ENCODE measurements around the gene RBBP7. TPM values are rescaled to one million over a fixed set of nuclear protein-coding genes. Genes with fewer than 3 reads are reported as not detected.

The RBBP7 gene
- total RNA-seq, 1 donor from 2014 or later: 77.4 TPM

DNA sequence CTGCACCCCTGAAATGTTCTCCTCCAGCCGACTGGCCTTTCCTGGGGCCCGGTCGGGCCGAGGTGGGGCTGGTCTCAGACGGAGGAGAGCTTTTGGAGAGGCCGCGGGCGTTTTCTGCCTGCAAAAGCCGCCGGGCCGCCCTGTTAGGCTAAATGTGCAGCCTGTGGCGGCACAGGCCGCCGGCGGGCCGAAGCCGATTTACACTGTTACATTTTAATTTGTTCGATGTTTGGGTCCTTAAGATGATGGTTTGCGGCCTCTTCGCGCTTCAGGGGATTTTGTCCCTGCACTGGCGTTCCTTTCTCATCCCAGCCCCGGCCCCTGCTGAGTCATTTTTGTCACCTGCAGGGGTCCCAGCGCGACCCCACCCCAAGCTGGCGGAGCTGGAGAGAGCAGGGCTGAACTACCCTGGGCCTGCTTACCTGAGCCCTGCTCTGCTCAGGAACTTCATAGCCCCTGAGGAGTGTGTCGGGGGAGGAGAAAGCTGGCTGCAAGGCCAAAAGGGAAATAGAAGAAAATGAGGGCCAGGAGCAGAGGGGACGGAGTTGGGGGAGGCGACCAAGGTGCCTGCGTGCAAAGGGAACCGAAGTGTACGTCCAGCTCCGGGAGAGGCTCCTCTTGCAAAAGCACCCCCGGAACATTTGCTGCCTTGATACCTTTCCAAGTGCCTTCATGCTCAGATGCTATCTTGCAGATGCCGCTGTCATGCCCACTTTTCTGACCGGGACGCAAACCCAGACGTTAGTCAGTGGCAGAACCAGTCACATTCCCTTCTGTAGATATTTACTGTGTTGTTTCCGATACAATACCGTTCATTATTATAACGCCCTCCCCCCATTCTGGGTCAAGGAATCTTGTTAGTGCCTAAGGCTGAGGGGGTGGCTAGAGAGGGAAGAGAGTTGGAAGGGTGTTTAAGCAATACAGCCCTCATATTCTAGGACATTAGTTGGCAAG lies 977 bp upstream of the RBBP7 start:
- Histone ChIP-seq H3K27me3 (ENCODE audit: control insufficient read depth, insufficient read depth, low read length) (no peaks in the 10 kb centered on the region), H3K36me3 (ENCODE audit: control insufficient read depth, insufficient read depth, low read length) (no peaks in the 10 kb centered on the region), H3K4me3 (ENCODE audit: low read depth, low read length) (peak overlapping the region; percentile 46)
- FAIRE-seq (no peak), DNase-seq (ENCODE audit: low read depth) (no peak)
- TF ChIP-seq, protein P1, sequence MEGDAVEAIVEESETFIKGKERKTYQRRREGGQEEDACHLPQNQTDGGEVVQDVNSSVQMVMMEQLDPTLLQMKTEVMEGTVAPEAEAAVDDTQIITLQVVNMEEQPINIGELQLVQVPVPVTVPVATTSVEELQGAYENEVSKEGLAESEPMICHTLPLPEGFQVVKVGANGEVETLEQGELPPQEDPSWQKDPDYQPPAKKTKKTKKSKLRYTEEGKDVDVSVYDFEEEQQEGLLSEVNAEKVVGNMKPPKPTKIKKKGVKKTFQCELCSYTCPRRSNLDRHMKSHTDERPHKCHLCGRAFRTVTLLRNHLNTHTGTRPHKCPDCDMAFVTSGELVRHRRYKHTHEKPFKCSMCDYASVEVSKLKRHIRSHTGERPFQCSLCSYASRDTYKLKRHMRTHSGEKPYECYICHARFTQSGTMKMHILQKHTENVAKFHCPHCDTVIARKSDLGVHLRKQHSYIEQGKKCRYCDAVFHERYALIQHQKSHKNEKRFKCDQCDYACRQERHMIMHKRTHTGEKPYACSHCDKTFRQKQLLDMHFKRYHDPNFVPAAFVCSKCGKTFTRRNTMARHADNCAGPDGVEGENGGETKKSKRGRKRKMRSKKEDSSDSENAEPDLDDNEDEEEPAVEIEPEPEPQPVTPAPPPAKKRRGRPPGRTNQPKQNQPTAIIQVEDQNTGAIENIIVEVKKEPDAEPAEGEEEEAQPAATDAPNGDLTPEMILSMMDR (IDR thresholded peaks at IDR 0.05; ENCODE audit: insufficient read depth, low read length, severe bottlenecking): no peak

DNA sequence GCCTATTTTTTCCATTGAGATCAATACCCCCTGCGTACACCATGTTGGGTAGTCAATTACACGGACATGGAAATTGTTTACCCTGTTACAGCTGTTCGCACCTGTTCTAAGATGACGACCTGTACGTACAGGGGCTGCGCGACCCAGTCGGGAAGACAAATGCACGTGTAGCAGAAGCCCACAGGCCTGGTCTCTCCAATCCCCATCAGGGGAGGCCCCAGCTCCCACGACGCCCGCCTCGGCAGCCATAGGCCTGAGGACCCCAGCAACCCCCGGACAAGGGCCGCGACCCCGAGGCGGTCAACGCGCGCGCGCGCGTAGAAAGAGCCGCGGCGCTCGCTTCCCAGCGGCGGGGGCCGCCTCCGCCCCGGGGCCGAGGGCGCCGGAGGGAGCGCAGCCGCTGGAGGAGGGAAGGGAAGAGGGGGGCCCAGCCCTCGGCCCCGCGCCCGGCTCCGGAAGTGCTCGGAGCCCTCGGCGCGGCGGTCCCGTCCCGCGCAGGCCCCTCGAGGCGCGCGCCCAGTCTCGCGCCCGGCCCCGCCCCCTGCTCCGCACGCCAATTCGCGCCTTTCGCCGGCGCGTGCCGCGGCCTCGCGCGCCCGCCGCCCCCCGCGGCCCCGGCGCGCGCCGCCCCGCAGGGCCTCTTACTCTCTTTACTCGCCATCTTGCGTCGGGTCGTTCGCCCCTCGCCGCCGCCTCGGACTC lies 618 bp downstream of the RBBP7 start:
- Histone ChIP-seq H3K4me3 (ENCODE audit: low read depth, low read length) (peak overlapping the region; percentile 67), H3K36me3 (ENCODE audit: control insufficient read depth, insufficient read depth, low read length) (no peaks in the 10 kb centered on the region), H3K27me3 (ENCODE audit: control insufficient read depth, insufficient read depth, low read length) (no peaks in the 10 kb centered on the region)
- FAIRE-seq: no peak
- no peak for DNase-seq (ENCODE audit: low read depth)
- TF ChIP-seq, protein P1 (IDR thresholded peaks at IDR 0.05; ENCODE audit: insufficient read depth, low read length, severe bottlenecking): no peak

DNA sequence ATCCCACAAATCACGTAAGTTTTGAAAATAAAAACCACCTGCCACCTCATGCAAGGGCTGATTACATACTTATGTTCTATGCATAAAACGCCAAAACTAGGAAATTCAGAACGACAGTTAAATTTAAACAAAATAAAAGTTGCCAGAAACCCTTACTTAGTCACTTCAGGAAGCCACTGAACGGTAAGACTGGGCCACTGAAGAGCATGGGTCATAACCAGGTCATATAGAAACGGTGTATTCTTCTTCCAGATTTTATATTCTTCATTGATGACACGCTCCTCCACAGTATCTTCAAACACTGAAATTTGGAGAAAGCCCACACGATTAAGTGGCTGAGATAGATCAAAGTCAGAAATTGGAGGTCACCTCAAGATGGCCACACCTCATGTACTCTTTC lies 1.2 kb downstream of the RBBP7 start:
- TF ChIP-seq, protein P1 (IDR thresholded peaks at IDR 0.05; ENCODE audit: insufficient read depth, low read length, severe bottlenecking): no peak
- DNase-seq (ENCODE audit: low read depth) (no peak), FAIRE-seq (no peak)
- Histone ChIP-seq H3K27me3 (ENCODE audit: control insufficient read depth, insufficient read depth, low read length) (no peaks in the 10 kb centered on the region), H3K4me3 (ENCODE audit: low read depth, low read length) (peak overlapping the region; percentile 67), H3K36me3 (ENCODE audit: control insufficient read depth, insufficient read depth, low read length) (no peaks in the 10 kb centered on the region)

DNA sequence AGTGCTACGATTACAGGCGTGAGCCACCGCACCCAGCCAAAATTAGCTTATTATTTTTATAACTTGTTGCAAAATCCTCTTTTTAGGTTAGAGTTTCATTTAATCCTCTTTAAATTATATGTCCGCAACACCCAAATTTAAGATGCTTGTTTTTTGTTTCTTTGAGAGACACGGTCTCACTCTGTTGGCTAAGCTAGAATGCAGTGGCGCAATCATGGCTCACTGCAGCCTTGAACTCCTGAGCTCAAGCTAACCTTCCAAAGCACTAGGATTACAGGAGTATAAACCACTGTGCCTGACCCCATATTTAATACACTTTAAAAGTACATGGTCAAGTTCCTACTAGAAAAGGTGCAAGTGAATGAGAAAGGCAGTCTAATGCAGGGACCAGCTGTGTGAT lies 2.2 kb downstream of the RBBP7 start:
- Histone ChIP-seq H3K4me3 (ENCODE audit: low read depth, low read length) (no peak overlapping the region), H3K27me3 (ENCODE audit: control insufficient read depth, insufficient read depth, low read length) (no peaks in the 10 kb centered on the region), H3K36me3 (ENCODE audit: control insufficient read depth, insufficient read depth, low read length) (no peaks in the 10 kb centered on the region)
- TF ChIP-seq, protein P1 (IDR thresholded peaks at IDR 0.05; ENCODE audit: insufficient read depth, low read length, severe bottlenecking): no peak
- no peak for FAIRE-seq
- DNase-seq (ENCODE audit: low read depth): no peak

DNA sequence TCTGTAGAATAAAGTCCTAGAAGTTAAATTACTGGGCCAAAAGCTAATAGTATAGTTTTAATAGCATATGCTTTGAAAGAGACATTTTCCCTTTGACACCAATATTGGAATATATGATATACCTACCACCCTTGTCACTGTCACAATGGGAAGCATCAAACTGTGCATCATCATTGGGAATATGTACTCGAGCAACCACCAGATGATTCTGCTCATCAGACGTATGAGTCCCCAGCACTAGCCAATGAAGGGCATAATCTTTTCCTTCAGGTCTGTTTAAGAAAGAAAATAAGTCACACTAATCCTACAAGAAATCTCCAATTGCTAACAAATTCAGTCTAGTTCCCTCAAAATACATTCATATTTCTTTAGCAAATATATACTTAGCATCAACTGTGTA lies 7.3 kb downstream of the RBBP7 start:
- H3K27me3 ChIP-seq (ENCODE audit: control insufficient read depth, insufficient read depth, low read length): no peaks in the 10 kb centered on the region
- H3K4me3 ChIP-seq (ENCODE audit: low read depth, low read length): no peak overlapping the region
- no peak for DNase-seq (ENCODE audit: low read depth)
- TF ChIP-seq, protein P1 (IDR thresholded peaks at IDR 0.05; ENCODE audit: insufficient read depth, low read length, severe bottlenecking): no peak
- no peak for FAIRE-seq
- H3K36me3 ChIP-seq (ENCODE audit: control insufficient read depth, insufficient read depth, low read length): peaks cover 2% of the 10 kb centered on the region
